ENCODE data around the gene TPRX1. TPM values are rescaled to one million over a fixed set of nuclear protein-coding genes. Genes with fewer than 3 reads are reported as not detected.
A peak's percentile ranks its signal among the peaks of the same experiment; 100 is the strongest.

The TPRX1 gene
- total RNA-seq, 3 donors from 2014 or later (not counting 1 experiment from before 2014, with no cell fraction given), result not detected

DNA sequence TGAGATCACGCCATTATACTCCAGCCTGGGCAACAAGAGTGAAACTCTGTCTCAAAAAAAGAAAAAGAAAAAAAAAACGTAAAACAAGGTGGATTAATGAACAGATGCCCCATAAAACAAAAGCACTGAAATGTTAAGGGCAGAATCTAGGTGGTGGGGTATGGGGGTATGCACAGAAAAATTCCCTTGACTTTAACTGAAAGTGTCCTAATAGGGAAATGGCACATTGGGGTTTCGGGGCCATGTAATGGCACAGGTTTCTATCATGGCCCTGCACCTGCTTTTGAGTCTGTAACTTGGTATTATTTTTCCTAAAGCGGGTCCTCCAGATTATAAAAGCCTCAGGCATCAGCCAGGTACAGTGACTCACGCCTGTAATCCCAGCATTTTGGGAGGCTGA, 42.8 kb downstream of the TPRX1 start:
- no peak for DNase-seq

GRCh38 chr19:47760632-47760999, 43.7 kb downstream of the TPRX1 start:
- Histone ChIP-seq H3K27me3 (ENCODE audit: control insufficient read depth, insufficient read depth, low read length) (no peaks in the 10 kb centered on the region), H3K9me3 (ENCODE audit: control insufficient read depth, insufficient read depth, low read length) (no peaks in the 10 kb centered on the region), H3K4me3 (ENCODE audit: low read length) (no peak overlapping the region), H3K4me1 (ENCODE audit: control insufficient read depth, insufficient read depth, low read length) (no peaks in the 10 kb centered on the region), H3K27ac (ENCODE audit: low read length) (no peak overlapping the region), H3K36me3 (ENCODE audit: control insufficient read depth, insufficient read depth, low read length) (peaks cover 24% of the 10 kb centered on the region)
- peaks cover 11% of the 10 kb centered on the region for H3K36me3 Mint-ChIP-seq
- intact Hi-C loops (cut with micrococcal nuclease), result no loop called here
- H3K4me3 Mint-ChIP-seq, result no peak overlapping the region
- no peak for TF ChIP-seq CTCF (IDR thresholded peaks at IDR 0.05)
- ATAC-seq (no peak), DNase-seq (no peak)
- no peaks in the 10 kb centered on the region for H3K27me3 Mint-ChIP-seq (ENCODE audit: low read depth in 2 of 2)
- peaks cover 0 to 5% of the 10 kb centered on the region in 2 donors for H3K4me1 Mint-ChIP-seq
- WGBS (ENCODE audit: insufficient coverage), result 78% methylated on average over 5 of the region's 5 CpGs
- no peak overlapping the region for H3K27ac Mint-ChIP-seq
- peaks cover 2 to 3% of the 10 kb centered on the region in 2 donors for H3K9me3 Mint-ChIP-seq

More for the DNA sequence above, 42.8 kb downstream of the TPRX1 start:
- ATAC-seq, result no peak
- Mint-ChIP-seq H3K4me3 (no peak overlapping the region), H3K9me3 (peaks cover 2 to 3% of the 10 kb centered on the region in 2 donors), H3K36me3 (peaks cover 11% of the 10 kb centered on the region), H3K27me3 (ENCODE audit: low read depth in 2 of 2) (no peaks in the 10 kb centered on the region), H3K4me1 (peaks cover 0 to 5% of the 10 kb centered on the region in 2 donors), H3K27ac (no peak overlapping the region)
- Histone ChIP-seq H3K9me3 (ENCODE audit: control insufficient read depth, insufficient read depth, low read length) (no peaks in the 10 kb centered on the region), H3K36me3 (ENCODE audit: control insufficient read depth, insufficient read depth, low read length) (peaks cover 15% of the 10 kb centered on the region), H3K27ac (ENCODE audit: low read length) (no peak overlapping the region), H3K4me3 (ENCODE audit: low read length) (no peak overlapping the region), H3K4me1 (ENCODE audit: control insufficient read depth, insufficient read depth, low read length) (no peaks in the 10 kb centered on the region), H3K27me3 (ENCODE audit: control insufficient read depth, insufficient read depth, low read length) (no peaks in the 10 kb centered on the region)
- intact Hi-C loops (cut with micrococcal nuclease), result no loop called here
- 65% methylated on average over 5 of the region's 5 CpGs for WGBS (ENCODE audit: insufficient coverage)
- TF ChIP-seq CTCF (IDR thresholded peaks at IDR 0.05), result no peak

- H3K27ac Mint-ChIP-seq, result no peak overlapping the region
- no peak for ATAC-seq
- H3K9me3 ChIP-seq (ENCODE audit: control insufficient read depth, insufficient read depth, low read length), result no peaks in the 10 kb centered on the region
- H3K4me1 ChIP-seq (ENCODE audit: control insufficient read depth, insufficient read depth, low read length), result no peaks in the 10 kb centered on the region
- no peak overlapping the region for H3K4me3 Mint-ChIP-seq
- H3K4me1 Mint-ChIP-seq, result no peaks in the 10 kb centered on the region
- no peaks in the 10 kb centered on the region for H3K27me3 ChIP-seq (ENCODE audit: control insufficient read depth, insufficient read depth, low read length)
- H3K4me3 ChIP-seq (ENCODE audit: low read length), result no peak overlapping the region
- peaks cover 11% of the 10 kb centered on the region for H3K36me3 Mint-ChIP-seq
- intact Hi-C loops (cut with micrococcal nuclease), result no loop called here
- peaks cover 41% of the 10 kb centered on the region for H3K36me3 ChIP-seq (ENCODE audit: control insufficient read depth, insufficient read depth, low read length)
- H3K9me3 Mint-ChIP-seq, result peaks cover 2 to 3% of the 10 kb centered on the region in 2 donors
- no peak overlapping the region for H3K27ac ChIP-seq (ENCODE audit: low read length)
- H3K27me3 Mint-ChIP-seq (ENCODE audit: low read depth in 2 of 2), result no peaks in the 10 kb centered on the region
- TF ChIP-seq CTCF (IDR thresholded peaks at IDR 0.05), result no peak
- WGBS (ENCODE audit: insufficient coverage), result 93% methylated on average over 5 of the region's 5 CpGs
- peak in 1 of 2 donors; percentile 15 for DNase-seq
Observed at GRCh38 chr19:47758443-47758804, 45.9 kb downstream of the TPRX1 start.

All from natural killer cell (primary cell).